GM12874 (cell line): ENCODE measurements around the gene FNDC11.

Experiments used
- CTCF ChIP-seq: IDR thresholded peaks from 2 replicates; pipeline ENCODE4 v1.5.1; 2011; ENCODE audit warnings: low read depth, mild to moderate bottlenecking, control low read depth, low read length, moderate library complexity; ENCODE audit not compliant: insufficient read depth

The FNDC11 gene

GRCh38 chr20:63595416-63596127, 41.6 kb downstream of the FNDC11 start:
- TF ChIP-seq CTCF = no peak

- TF ChIP-seq CTCF = no peak
Measured at GRCh38 chr20:63596423-63596822, 42.5 kb downstream of the FNDC11 start.

GRCh38 chr20:63597651-63598478, 43.9 kb downstream of the FNDC11 start:
- TF ChIP-seq CTCF = no peak

- no peak for TF ChIP-seq CTCF
Measured at GRCh38 chr20:63598479-63599395, 44.8 kb downstream of the FNDC11 start.

- TF ChIP-seq CTCF = no peak
Measured at GRCh38 chr20:63599396-63600050, 45.6 kb downstream of the FNDC11 start.

- no peak for TF ChIP-seq CTCF
Measured at GRCh38 chr20:63602321-63602720, 48.4 kb downstream of the FNDC11 start.
